ENCODE measurements around the gene KMT2A.

DNA sequence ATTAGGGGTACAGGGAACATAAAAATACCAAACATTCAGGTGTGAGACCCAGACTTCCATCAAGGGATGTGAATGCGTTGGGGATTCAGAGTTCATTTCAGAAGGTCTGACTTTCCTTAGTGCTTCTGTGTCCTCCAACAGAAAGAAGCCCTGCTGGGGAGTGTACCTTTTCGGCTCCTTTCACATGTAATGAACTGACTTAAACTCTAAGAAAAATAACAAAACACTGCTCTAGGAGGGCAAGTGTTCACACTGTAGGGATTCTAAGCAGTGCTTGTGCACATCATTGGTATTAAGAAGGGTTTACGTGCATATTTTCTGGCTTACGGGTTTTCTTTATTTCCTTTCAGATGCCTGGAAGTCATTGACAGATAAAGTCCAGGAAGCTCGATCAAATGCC is 75.3 kb downstream of the KMT2A start:
- TF ChIP-seq, protein P1, sequence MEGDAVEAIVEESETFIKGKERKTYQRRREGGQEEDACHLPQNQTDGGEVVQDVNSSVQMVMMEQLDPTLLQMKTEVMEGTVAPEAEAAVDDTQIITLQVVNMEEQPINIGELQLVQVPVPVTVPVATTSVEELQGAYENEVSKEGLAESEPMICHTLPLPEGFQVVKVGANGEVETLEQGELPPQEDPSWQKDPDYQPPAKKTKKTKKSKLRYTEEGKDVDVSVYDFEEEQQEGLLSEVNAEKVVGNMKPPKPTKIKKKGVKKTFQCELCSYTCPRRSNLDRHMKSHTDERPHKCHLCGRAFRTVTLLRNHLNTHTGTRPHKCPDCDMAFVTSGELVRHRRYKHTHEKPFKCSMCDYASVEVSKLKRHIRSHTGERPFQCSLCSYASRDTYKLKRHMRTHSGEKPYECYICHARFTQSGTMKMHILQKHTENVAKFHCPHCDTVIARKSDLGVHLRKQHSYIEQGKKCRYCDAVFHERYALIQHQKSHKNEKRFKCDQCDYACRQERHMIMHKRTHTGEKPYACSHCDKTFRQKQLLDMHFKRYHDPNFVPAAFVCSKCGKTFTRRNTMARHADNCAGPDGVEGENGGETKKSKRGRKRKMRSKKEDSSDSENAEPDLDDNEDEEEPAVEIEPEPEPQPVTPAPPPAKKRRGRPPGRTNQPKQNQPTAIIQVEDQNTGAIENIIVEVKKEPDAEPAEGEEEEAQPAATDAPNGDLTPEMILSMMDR (conservative IDR thresholded peaks at IDR 0.05; ENCODE audit: low read depth in 2 of 2): no peak
- TF ChIP-seq, protein P2, sequence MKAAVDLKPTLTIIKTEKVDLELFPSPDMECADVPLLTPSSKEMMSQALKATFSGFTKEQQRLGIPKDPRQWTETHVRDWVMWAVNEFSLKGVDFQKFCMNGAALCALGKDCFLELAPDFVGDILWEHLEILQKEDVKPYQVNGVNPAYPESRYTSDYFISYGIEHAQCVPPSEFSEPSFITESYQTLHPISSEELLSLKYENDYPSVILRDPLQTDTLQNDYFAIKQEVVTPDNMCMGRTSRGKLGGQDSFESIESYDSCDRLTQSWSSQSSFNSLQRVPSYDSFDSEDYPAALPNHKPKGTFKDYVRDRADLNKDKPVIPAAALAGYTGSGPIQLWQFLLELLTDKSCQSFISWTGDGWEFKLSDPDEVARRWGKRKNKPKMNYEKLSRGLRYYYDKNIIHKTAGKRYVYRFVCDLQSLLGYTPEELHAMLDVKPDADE (IDR thresholded peaks at IDR 0.05): no peak
- TF ChIP-seq EZH2 (IDR thresholded peaks at IDR 0.05; ENCODE audit: low read depth, unreplicated experiment) (no peak), JUNB (IDR thresholded peaks at IDR 0.05; ENCODE audit: unreplicated experiment) (no peak), CREB1 (CRISPR knock-in tag; IDR thresholded peaks at IDR 0.05; ENCODE audit: low read depth) (no peak)
- TF ChIP-seq, protein P3, sequence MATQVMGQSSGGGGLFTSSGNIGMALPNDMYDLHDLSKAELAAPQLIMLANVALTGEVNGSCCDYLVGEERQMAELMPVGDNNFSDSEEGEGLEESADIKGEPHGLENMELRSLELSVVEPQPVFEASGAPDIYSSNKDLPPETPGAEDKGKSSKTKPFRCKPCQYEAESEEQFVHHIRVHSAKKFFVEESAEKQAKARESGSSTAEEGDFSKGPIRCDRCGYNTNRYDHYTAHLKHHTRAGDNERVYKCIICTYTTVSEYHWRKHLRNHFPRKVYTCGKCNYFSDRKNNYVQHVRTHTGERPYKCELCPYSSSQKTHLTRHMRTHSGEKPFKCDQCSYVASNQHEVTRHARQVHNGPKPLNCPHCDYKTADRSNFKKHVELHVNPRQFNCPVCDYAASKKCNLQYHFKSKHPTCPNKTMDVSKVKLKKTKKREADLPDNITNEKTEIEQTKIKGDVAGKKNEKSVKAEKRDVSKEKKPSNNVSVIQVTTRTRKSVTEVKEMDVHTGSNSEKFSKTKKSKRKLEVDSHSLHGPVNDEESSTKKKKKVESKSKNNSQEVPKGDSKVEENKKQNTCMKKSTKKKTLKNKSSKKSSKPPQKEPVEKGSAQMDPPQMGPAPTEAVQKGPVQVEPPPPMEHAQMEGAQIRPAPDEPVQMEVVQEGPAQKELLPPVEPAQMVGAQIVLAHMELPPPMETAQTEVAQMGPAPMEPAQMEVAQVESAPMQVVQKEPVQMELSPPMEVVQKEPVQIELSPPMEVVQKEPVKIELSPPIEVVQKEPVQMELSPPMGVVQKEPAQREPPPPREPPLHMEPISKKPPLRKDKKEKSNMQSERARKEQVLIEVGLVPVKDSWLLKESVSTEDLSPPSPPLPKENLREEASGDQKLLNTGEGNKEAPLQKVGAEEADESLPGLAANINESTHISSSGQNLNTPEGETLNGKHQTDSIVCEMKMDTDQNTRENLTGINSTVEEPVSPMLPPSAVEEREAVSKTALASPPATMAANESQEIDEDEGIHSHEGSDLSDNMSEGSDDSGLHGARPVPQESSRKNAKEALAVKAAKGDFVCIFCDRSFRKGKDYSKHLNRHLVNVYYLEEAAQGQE (IDR thresholded peaks at IDR 0.05; ENCODE audit: unreplicated experiment): no peak
